Sigmoid colon (tissue), 4 donors: ENCODE data around the gene RYR3.

ENCODE experiments used
- CTCF ChIP-seq, 4 experiments: fragments of 450-650 bp in 3 of 4; fragments of 200-600 bp in 1 of 4; IDR thresholded peaks; one replicate each; pipeline ENCODE4 v1.5.1; 2016 to 2019; ENCODE audit warnings: antibody characterized with exemption in 4 of 4, mild to moderate bottlenecking in 3 of 4, moderate library complexity in 2 of 4
- EP300 ChIP-seq, 4 donors: sonication (generic); formaldehyde crosslinking; IDR thresholded peaks; one replicate each; pipeline ENCODE4 v1.6.1; 2017; ENCODE audit warnings: antibody characterized with exemption in 4 of 4
- POLR2A ChIP-seq, 2 donors: fragments of 450-650 bp; IDR thresholded peaks; one replicate each; pipeline ENCODE4 v1.6.1; 2016; ENCODE audit warnings: antibody characterized with exemption in 2 of 2, mild to moderate bottlenecking in 2 of 2, moderate library complexity in 2 of 2
- POLR2AphosphoS5 ChIP-seq, 4 donors: sonication (generic); formaldehyde crosslinking; IDR thresholded peaks; one replicate each; pipeline ENCODE4 v1.6.1; 2017; ENCODE audit warnings: antibody characterized with exemption in 4 of 4

DNA sequence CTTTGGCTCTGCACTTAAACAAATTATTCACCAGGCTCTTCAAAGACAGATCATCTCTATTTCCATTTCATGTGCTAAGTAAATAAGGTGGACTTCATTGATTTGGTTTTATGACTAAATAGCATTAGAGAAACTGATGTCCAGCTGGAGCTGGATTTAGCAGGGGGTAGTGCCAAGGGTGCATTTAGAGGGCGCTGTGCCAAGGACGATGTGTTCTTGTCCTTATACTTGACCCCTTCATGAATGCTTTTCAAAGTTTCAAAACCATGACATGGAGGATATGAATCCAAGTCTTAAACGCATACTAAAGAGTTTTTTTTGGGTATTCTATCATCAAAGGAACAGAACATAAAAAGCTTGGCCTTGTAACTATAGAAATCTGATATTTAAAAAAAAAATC, 233.2 kb downstream of the RYR3 start:
- TF ChIP-seq CTCF (IDR thresholded peaks at IDR 0.05) = no peak
- TF ChIP-seq POLR2A (IDR thresholded peaks at IDR 0.05) = no peak
- no peak for TF ChIP-seq EP300 (IDR thresholded peaks at IDR 0.05)
- TF ChIP-seq POLR2AphosphoS5 (IDR thresholded peaks at IDR 0.05) = no peak
